Neural cell (in vitro differentiated cells): ENCODE measurements around the gene TENT4B. TPM values are rescaled to one million over a fixed set of nuclear protein-coding genes. Genes with fewer than 3 reads are reported as not detected.

Experiments
- H2AFZ ChIP-seq: fragments of 200-600, 300-800 bp; sonication (generic), shearing (Covaris generic); 2 replicates; pipeline ENCODE4 v1.6.0; 2014; ENCODE audit warnings: low read depth, mild to moderate bottlenecking, antibody characterized with exemption, low read length, moderate library complexity
- H3F3A ChIP-seq: fragments of 200-600 bp; shearing (Covaris generic); 2 replicates; pipeline ENCODE4 v1.6.1; 2016; ENCODE audit warnings: mild to moderate bottlenecking, moderate library complexity, mixed read lengths, antibody characterized with exemption, low read length; ENCODE audit not compliant: insufficient read depth, poor library complexity, severe bottlenecking
- H3K27ac ChIP-seq: fragments of 200-600, 300-800 bp; sonication (generic), shearing (Covaris generic); 2 replicates; pipeline ENCODE4 v1.5.1; 2014; ENCODE audit warnings: mild to moderate bottlenecking, low read length, moderate library complexity
- H3K27me3 ChIP-seq: fragments of 300-800, 200-600 bp; sonication (generic), shearing (Covaris generic); 2 replicates; pipeline ENCODE4 v1.6.0; 2014; ENCODE audit warnings: mild to moderate bottlenecking, low read depth, low read length, moderate library complexity; ENCODE audit not compliant: insufficient read depth
- H3K36me3 ChIP-seq: fragments of 300-800, 200-600 bp; sonication (generic), shearing (Covaris generic); 2 replicates; pipeline ENCODE4 v1.5.1; 2014; ENCODE audit warnings: mild to moderate bottlenecking, antibody characterized with exemption, low read length, moderate library complexity; ENCODE audit not compliant: insufficient read depth
- H3K4me2 ChIP-seq: fragments of 300-800, 200-600 bp; sonication (generic), shearing (Covaris generic); 2 replicates; pipeline ENCODE4 v1.6.0; 2014; ENCODE audit warnings: mild to moderate bottlenecking, low read length
- H3K4me3 ChIP-seq: fragments of 300-800, 200-600 bp; sonication (generic), shearing (Covaris generic); 2 replicates; pipeline ENCODE4 v1.5.1; 2014; ENCODE audit warnings: mild to moderate bottlenecking, low read length, moderate library complexity
- H3K79me2 ChIP-seq: fragments of 200-600 bp; shearing (Covaris generic); replicated peaks from 2 replicates; pipeline ENCODE4 v1.6.0; 2014; ENCODE audit warnings: mild to moderate bottlenecking, low read length, moderate library complexity; ENCODE audit not compliant: insufficient read depth
- H3K9ac ChIP-seq: fragments of 300-800, 200-600 bp; sonication (generic), shearing (Covaris generic); 2 replicates; pipeline ENCODE4 v1.6.1; 2016; ENCODE audit warnings: mild to moderate bottlenecking, low read length, mixed read lengths
- H3K9me2 ChIP-seq: fragments of 200-600 bp; shearing (Covaris generic); 2 replicates; pipeline ENCODE4 v1.6.1; 2016; ENCODE audit warnings: mild to moderate bottlenecking, low read length, mixed read lengths; ENCODE audit not compliant: insufficient read depth
- H3K9me3 ChIP-seq: fragments of 200-600, 300-800 bp; sonication (generic), shearing (Covaris generic); 2 replicates; pipeline ENCODE4 v1.6.1; 2016; ENCODE audit warnings: mild to moderate bottlenecking, mixed run types, low read length, moderate library complexity, mixed read lengths
- H4K20me1 ChIP-seq: fragments of 200-600 bp; shearing (Covaris generic); 2 replicates; pipeline ENCODE4 v1.6.1; 2016; ENCODE audit warnings: mild to moderate bottlenecking, mixed run types; ENCODE audit not compliant: insufficient read depth
- EP300 ChIP-seq: fragments of 450-650 bp; conservative IDR thresholded peaks from 2 replicates; pipeline ENCODE4 v1.6.1; 2014; ENCODE audit warnings: antibody characterized with exemption, mild to moderate bottlenecking, moderate library complexity; ENCODE audit not compliant: poor library complexity, severe bottlenecking
- EZH2 ChIP-seq: fragments of 200-600, 300-800 bp; shearing (Covaris generic), sonication (generic); IDR thresholded peaks from 2 replicates; pipeline ENCODE4 v1.6.1; 2014; ENCODE audit warnings: antibody characterized with exemption, low read length, borderline replicate concordance, mild to moderate bottlenecking; ENCODE audit not compliant: insufficient read depth, poor library complexity, severe bottlenecking
- MXI1 ChIP-seq: fragments of 450-650 bp; conservative IDR thresholded peaks from 2 replicates; pipeline ENCODE4 v1.6.1; 2014; ENCODE audit warnings: antibody characterized with exemption, mild to moderate bottlenecking; ENCODE audit not compliant: poor library complexity, severe bottlenecking
- POLR2AphosphoS5 ChIP-seq: IDR thresholded peaks from 2 replicates; pipeline ENCODE4 v1.6.1; 2012
- RAD21 ChIP-seq: fragments of 450-650 bp; conservative IDR thresholded peaks from 2 replicates; pipeline ENCODE4 v1.6.1; 2014; ENCODE audit warnings: antibody characterized with exemption, mild to moderate bottlenecking, moderate library complexity
- SMC3 ChIP-seq: fragments of 450-650 bp; conservative IDR thresholded peaks from 2 replicates; pipeline ENCODE4 v1.6.1; 2014; ENCODE audit warnings: antibody characterized with exemption, mild to moderate bottlenecking, moderate library complexity; ENCODE audit not compliant: poor library complexity
- TAF1 ChIP-seq: IDR thresholded peaks from 2 replicates; pipeline ENCODE4 v1.6.1; 2012; ENCODE audit warnings: low read depth
- polyA plus RNA-seq: library from polyadenylated mRNA; depleted of rRNA; stranded (reverse); fragments of >200 nt; gene quantifications from 2 replicates; pipeline ENCODE4 v1.2.3, GENCODE V29; 2014
- TF ChIP-seq, protein P1 (sequence below): fragments of 450-650 bp; IDR thresholded peaks from 2 replicates; pipeline ENCODE4 v1.5.1; 2014; ENCODE audit warnings: antibody characterized with exemption, mild to moderate bottlenecking, moderate library complexity; ENCODE audit not compliant: poor library complexity, severe bottlenecking
- TF ChIP-seq, protein P2 (sequence below): IDR thresholded peaks from 2 replicates; pipeline ENCODE4 v1.6.1; 2012; ENCODE audit warnings: borderline replicate concordance

TENT4B gene
- polyA plus RNA-seq, 1 donor from 2014 or later, result 16.9 TPM

DNA sequence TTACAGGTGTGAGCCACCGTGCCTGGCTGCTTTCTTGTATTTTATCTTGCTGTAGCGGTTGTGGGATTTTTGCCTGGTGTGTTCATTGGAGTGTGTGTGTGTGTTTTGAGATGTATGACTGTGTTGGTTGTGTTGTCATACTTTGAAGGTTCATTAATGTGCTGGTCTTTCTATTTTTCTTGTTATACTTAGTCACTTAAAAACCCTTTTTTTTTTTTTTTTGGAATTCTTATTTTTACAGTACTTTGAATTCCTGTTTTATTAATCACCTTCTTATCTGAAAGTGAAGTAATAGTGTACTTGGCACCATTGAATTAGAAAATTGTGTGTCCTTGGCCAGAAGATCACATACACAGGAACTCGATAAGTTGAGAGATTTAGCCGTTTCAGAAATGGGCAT, 30.2 kb downstream of the TENT4B start:
- H3K27ac ChIP-seq, result no peak overlapping the region
- H2AFZ ChIP-seq, result no peak overlapping the region
- no peak overlapping the region for H3K4me2 ChIP-seq
- H3K9me3 ChIP-seq, result no peaks in the 10 kb centered on the region
- TF ChIP-seq TAF1, result no peak
- no peak for TF ChIP-seq SMC3
- TF ChIP-seq EZH2, result no peak
- no peak for TF ChIP-seq MXI1
- TF ChIP-seq POLR2AphosphoS5, result no peak
- TF ChIP-seq, protein P1, sequence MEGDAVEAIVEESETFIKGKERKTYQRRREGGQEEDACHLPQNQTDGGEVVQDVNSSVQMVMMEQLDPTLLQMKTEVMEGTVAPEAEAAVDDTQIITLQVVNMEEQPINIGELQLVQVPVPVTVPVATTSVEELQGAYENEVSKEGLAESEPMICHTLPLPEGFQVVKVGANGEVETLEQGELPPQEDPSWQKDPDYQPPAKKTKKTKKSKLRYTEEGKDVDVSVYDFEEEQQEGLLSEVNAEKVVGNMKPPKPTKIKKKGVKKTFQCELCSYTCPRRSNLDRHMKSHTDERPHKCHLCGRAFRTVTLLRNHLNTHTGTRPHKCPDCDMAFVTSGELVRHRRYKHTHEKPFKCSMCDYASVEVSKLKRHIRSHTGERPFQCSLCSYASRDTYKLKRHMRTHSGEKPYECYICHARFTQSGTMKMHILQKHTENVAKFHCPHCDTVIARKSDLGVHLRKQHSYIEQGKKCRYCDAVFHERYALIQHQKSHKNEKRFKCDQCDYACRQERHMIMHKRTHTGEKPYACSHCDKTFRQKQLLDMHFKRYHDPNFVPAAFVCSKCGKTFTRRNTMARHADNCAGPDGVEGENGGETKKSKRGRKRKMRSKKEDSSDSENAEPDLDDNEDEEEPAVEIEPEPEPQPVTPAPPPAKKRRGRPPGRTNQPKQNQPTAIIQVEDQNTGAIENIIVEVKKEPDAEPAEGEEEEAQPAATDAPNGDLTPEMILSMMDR, result no peak
- TF ChIP-seq, protein P2, sequence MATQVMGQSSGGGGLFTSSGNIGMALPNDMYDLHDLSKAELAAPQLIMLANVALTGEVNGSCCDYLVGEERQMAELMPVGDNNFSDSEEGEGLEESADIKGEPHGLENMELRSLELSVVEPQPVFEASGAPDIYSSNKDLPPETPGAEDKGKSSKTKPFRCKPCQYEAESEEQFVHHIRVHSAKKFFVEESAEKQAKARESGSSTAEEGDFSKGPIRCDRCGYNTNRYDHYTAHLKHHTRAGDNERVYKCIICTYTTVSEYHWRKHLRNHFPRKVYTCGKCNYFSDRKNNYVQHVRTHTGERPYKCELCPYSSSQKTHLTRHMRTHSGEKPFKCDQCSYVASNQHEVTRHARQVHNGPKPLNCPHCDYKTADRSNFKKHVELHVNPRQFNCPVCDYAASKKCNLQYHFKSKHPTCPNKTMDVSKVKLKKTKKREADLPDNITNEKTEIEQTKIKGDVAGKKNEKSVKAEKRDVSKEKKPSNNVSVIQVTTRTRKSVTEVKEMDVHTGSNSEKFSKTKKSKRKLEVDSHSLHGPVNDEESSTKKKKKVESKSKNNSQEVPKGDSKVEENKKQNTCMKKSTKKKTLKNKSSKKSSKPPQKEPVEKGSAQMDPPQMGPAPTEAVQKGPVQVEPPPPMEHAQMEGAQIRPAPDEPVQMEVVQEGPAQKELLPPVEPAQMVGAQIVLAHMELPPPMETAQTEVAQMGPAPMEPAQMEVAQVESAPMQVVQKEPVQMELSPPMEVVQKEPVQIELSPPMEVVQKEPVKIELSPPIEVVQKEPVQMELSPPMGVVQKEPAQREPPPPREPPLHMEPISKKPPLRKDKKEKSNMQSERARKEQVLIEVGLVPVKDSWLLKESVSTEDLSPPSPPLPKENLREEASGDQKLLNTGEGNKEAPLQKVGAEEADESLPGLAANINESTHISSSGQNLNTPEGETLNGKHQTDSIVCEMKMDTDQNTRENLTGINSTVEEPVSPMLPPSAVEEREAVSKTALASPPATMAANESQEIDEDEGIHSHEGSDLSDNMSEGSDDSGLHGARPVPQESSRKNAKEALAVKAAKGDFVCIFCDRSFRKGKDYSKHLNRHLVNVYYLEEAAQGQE, result no peak
- TF ChIP-seq RAD21, result no peak
- TF ChIP-seq EP300, result no peak
- H3K4me3 ChIP-seq, result no peak overlapping the region
- H3K9ac ChIP-seq, result no peak overlapping the region
- H3K36me3 ChIP-seq, result no peaks in the 10 kb centered on the region
- peaks cover 3% of the 10 kb centered on the region for H3K79me2 ChIP-seq
- no peaks in the 10 kb centered on the region for H3K27me3 ChIP-seq
- no peaks in the 10 kb centered on the region for H3K9me2 ChIP-seq
- no peaks in the 10 kb centered on the region for H4K20me1 ChIP-seq
- H3F3A ChIP-seq, result no peaks in the 10 kb centered on the region

DNA sequence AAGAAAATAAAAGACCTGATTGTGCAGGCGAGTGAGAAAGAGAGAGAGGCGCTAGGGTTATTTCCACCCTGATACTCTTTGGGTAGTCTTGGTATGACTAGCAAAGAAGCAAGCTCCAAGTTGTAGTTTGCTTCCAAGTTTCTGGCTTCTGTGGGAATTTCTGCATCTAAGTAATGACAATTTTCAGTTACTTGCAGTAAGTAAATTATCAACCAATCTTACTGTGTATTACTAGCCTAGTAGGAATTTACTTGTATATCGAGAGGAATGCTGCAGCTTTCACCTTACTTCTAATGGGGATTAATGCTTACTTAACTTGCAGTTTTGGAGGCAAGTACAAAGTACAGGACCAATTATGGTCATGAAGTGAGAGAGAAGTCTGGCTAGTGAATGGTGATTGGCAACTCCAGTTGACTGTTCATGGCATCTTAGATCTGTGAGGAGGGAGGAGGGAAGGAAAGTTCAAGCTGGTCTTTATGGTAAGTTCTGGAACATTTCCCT, 31.9 kb downstream of the TENT4B start:
- Histone ChIP-seq H3K9me3 (no peaks in the 10 kb centered on the region), H3K27me3 (no peaks in the 10 kb centered on the region), H3K9me2 (no peaks in the 10 kb centered on the region), H3K4me2 (no peak overlapping the region), H3K36me3 (no peaks in the 10 kb centered on the region), H2AFZ (no peak overlapping the region), H3F3A (no peaks in the 10 kb centered on the region), H3K4me3 (no peak overlapping the region), H3K79me2 (peaks cover 3% of the 10 kb centered on the region), H4K20me1 (no peaks in the 10 kb centered on the region), H3K9ac (no peak overlapping the region), H3K27ac (no peak overlapping the region)
- TF ChIP-seq RAD21, result no peak
- TF ChIP-seq EZH2, result no peak
- TF ChIP-seq, protein P1, result no peak
- TF ChIP-seq MXI1, result no peak
- TF ChIP-seq POLR2AphosphoS5, result no peak
- no peak for TF ChIP-seq TAF1
- no peak for TF ChIP-seq SMC3
- TF ChIP-seq, protein P2, result no peak
- TF ChIP-seq EP300, result no peak
